HG03520 (cell line): ENCODE results near the gene PARVG.

Experiments
- ATAC-seq: cut with Tn5 transposase; IDR thresholded peaks from one replicate; pipeline ENCODE4 v1.9.1; 2021; ENCODE audit warnings: mild to moderate bottlenecking, moderate library complexity; ENCODE audit not compliant: unreplicated experiment

Gene PARVG

DNA sequence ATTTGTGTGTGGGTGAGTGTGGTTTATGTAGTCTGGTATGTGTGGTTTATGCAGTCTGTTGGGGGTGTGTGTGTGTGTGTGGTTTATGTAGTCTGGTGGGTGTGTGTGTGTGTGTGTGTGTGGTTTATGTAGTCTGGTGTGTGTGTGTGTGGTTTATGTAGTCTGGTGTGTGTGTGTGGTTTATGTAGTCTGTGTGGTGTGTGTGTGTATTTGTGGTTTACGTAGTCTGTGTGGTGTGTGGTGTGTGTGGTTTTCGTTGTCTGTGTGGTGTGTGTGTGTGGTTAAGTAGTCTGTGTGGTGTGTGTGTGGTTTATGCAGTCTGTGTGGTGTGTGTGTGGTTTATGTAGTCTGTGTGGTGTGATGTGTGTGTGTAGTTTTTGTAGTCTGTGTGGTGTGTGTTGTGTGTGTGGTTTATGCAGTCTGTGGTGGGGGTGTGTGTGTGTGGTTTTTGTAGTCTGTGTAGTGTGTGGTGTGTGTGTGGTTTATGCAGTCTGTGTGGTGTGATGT lies 26.2 kb upstream of the PARVG start:
- no peak for ATAC-seq

DNA sequence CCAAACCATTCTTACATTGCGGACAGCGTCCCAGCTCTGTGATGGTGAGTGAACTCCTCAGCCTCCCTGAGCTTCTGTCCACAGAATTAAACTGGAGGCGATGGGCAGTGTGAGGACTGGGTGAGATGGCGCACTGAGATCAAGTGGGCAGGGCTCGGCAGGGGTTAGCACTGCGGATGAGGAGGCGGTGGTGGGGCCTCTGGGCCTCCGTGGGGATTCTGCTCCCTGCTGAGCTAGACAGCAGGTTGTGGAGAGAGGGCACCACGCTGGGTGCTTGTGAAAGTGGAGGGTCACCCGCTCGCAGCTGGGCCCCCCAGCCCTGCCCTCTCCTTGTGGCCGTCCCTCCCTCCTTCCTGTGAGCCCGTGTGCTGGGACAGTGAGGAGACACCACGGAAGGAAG lies 25.6 kb upstream of the PARVG start:
- no peak for ATAC-seq

DNA sequence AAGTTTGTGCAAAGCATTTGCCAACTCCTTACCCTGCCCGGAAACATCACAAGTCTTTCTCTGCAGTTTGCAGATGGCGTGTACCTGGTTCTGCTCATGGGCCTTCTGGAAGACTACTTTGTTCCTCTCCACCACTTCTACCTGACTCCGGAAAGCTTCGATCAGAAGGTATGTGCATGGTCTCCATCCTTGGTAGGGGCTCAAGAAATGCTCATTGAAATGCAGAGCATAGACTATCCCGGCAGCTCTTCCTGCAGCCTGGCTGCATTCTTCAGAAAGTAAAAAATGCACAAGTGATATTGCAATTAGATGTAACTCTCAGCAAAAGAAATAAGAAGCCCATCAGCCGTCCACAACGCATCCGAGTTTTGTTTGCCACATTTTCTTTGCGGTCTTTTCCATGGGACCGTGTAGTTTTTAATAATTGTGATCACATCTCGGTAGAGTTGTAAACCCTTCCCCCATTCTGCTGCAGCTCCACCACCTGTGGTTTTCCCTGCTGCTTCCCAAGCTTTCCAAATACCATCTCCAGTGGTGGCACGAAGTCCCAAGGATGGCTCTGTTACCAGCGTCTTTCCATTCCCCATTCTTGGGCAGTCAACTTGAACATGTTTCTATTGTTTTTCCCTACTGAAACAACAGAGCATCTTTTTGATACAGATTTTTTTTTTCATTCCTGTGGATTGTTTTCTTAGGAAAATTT lies 22.7 kb upstream of the PARVG start:
- no peak for ATAC-seq

DNA sequence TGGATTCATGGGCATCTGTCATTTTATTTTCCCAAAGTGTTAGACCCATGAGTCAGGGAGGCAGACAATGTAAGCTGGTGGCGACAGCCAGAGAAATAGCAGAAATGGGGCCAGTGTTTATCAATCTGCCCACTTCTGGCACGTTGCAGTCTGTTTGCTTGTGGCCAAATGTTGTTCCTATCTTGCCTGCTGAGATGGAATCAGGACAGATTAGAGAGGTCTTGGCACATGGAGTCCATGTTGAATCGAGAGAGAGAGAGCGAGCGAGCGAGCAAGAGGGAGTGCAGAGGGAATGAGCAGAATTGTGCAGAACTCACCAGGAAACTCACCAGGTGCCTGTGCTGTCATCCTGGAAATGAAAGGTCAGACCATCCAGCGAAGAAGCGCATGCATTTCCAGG lies 21.9 kb upstream of the PARVG start:
- no peak for ATAC-seq

DNA sequence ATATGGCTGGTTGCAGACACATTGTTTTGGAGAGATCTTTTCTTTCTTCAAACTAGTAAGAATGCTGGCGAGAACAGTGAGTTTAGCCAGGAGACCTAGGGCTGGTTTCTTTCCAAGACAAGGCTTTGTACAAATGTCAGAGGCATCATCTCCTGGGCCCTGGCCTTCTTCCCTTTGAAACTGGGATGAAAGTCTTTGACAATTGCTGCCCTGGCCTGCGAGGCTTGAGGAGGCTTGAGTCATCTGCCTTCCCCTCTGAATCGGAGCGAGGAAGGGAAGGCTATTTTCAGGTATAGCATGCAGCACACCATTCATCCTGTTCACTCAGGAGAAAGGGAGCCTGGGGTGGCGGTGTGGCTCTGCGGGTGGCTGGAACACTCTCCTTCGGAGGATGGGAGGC lies 21.5 kb upstream of the PARVG start:
- ATAC-seq: no peak

DNA sequence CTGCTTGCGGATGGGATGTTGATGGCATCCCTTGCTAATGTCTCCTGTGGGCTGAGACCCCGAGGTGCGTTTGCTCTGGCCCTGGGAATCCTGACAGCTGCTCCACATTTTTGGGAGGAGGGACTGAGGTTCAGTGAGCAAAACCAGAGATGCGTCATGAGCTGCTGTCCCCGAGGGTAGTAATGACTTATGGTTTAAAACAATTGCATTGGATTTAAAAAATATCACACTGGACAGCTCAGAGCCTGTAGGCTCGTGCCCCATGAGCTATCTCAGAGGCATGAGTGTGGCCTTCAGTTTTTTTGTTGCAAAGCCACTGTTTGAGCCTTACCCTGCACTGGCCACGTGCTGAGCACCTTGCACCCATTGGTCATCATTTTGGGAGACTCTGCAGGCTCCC lies 20.9 kb upstream of the PARVG start:
- no peak for ATAC-seq

DNA sequence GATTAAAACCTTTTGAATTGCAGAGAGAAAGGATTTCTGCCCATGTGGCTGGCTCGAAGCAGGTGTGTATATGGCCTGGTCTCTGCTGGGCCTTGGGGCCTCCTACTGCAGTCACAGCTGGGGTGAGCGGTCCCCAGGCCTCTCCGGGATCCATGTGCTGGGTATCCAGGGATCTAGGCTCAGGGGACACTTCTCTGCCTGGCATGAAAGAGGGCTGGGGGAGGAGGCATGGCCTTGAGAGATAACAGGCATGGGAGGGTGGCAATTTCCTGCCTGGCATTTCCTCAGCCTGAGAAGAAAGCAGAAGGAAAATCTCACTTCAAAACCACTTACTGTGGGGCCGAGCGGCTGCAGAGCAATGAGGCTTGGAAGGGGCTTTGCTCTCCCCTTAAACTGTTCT lies 20.3 kb upstream of the PARVG start:
- no peak for ATAC-seq

DNA sequence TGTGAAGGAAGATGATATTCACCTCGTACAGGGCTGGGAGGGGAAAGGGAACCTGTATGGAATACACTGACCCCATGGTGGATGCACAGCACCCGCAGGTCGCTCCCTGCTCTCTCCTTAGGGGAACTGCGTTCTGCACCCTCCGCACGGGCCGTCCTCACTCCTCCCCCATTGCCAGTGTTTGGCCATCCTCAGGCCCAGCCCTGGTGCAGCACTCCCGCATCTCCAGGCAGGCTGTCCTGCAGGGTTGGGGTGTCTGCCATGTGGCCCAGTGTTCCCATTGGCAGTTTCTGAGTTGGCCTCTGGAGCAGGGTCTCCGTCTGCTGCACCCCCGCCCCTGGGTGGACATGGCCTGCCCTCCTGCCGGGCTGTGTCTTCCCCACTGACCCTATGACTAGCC lies 19.1 kb upstream of the PARVG start:
- ATAC-seq: no peak

DNA sequence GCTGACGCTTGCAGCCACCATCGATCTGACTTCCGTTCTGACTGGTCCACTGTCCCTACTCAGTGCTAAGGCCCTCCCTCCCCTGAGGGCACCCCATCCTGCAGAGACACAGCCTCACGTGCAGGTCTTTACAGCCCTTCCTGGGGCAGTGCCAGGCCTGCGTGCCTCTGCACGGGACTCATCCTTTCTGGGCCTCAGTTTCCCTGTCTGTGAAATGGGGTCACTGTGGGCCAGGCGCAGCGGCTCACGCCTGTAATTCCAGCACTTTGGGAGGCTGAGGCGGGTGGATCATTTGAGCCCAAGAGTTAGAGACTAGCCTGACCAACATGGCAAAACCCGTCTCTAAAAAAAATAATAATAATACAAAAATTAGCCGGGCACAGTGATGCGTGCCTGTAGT lies 17.8 kb upstream of the PARVG start:
- no peak for ATAC-seq

DNA sequence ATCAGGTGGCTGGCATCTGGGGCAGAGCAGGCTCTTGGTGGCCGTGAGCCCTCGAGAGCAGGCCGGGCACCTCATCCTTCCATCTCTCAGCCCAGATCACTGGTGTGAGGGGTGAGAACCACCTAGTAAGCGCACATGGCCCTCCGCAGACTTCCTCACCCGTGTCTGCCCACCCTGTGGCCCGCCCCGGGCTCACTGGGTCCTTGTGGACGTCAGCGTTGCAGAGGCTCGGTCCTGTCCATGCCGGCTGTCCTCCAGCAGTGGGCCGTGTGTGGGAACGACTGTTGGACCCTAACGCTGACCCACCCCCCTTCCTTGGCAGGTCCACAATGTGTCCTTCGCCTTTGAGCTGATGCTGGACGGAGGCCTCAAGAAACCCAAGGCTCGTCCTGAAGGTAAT lies 17.2 kb upstream of the PARVG start:
- no peak for ATAC-seq

DNA sequence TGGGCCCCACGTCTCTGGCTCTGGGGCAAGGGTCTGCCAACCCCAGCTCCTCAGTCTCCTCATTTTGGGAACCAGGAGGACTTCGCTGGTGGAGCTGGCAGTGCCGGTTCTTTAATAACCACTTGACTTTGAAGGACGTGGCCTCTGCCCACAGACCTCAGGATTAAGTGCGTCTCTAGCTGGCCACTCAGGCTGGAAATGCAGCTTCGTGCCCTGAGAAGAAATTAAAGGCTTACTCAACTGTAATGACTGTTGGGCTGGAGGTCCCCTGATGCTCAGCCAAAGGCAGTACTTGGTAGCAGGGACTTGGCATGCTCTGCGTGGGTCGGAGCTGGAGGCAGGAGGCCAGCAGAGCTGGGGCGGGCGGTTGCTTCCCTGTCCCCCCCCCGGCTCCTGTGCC lies 16.7 kb upstream of the PARVG start:
- no peak for ATAC-seq

DNA sequence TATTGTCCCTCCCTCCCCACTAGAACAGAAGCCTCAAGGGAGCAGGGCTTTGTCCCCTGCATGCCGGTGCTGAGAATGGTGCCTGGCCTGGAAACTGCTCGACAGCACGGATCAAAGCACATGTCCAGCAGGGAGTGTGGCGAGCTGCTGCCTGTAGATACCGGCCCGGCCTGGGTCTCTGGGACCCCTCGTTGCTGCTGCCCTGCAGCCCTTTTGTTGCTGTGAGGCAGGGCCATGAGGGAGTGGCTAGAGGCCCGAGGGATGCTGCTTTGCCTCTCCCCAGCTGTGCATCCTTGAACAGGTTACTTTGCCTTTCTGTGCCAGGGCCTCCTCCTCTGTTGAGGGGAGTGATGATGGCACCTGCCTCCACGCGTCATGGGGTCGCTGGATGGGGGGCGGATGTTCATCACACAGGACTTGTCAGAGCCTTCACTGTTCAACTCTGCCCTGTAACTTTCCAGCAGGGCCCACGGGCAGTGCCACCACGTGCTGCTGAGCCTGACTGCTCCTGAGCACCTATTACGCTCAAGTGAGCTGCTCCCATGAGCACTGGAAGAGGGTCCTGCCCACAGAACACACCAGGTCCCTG lies 15.3 kb upstream of the PARVG start:
- ATAC-seq: no peak

DNA sequence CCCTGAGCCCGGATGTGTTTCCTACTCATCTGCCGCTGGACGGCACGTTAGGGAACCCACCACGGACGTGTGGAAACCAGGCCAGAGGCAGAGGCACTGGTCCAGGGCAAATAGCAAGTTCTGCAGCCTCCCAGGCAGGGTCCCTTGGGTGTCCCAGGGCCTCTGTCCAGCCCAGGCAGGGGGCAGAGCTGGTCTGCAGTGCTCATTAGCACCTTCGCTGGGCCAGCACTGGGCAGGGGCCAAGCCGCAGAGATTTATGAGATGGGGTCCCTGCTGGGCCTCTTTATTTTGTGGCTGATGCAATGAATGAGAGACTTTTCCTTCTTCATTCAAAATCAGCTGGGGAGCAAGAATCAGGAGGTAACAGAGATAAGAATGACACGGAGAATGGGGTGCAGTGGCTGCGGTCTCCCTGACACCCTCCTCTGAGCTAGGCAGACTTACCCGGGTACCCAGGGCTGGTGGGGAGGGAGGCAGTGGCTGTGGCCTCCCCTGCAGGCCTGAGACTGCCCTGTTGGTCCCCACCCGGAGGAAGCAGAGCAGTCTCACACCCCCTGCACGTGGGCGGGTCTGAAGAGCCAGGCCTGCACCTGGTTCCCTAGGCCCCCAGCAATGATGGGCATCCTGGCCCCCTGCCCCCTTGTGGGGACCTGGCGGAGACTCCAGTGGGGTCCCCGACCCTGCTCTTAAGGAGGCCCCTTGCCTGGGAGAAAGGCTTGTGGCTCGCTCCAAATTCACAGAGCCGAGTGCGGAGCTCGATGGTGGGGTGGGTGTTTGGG lies 14.0 kb upstream of the PARVG start:
- no peak for ATAC-seq

DNA sequence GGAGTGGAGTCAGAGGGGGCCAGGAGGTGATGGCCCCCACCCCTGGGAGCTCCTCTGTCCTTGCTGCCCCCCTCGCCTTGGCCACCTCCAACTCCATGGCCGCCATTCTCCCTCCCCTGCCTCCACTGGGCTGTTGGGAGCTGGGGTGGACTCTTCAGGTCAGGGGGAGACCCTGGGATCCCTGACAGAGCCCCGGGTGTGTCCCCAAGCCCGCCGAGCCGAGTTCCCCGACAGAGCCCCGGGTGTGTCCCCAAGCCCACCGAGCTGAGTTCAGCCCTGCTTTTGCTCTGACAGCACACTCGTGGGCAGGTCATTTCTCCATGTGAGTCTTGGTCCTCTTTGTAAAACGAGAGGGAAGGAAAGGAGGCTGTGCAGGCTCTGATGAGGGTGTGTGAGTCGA lies 13.2 kb upstream of the PARVG start:
- no peak for ATAC-seq

DNA sequence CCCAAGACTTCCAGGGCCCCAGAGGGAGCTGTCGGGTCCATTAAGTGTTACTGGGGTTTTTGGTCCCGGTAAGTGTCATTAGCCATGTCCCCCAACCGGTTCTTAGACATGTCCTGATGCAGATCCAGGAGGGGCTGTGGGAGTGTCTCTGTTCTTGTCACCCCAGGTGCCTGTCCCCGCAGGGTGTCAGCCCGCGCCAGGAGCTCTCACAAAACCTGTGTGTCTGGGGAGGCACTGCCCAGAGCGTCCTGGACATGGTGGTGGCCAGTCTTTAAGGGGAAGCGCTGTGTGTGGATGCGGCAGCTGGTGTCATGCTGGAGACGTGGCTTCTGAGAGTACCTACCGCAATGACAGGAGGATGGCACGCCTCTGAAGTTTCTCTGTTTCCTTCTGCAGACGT lies 12.5 kb upstream of the PARVG start:
- ATAC-seq: no peak

DNA sequence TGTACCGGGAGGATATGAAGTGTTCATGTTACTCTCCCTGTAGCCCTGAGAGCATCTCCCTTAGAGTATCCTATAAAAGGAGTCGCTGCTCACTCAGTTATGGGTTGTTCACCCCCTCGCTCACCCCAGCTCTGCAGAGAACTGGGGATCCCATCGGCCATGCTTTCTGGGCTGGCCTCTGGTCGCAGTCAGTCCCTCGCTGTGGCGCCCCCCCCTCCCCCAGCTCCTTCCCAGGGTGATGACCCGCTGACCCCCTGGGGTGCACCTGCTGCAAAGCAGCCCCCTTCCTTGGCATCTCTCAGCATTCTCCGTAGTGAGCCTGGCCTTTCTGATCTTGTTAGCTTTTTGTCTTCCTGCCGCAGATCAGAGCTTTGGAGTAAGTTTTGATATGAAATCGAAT lies 10.3 kb upstream of the PARVG start:
- no peak for ATAC-seq

DNA sequence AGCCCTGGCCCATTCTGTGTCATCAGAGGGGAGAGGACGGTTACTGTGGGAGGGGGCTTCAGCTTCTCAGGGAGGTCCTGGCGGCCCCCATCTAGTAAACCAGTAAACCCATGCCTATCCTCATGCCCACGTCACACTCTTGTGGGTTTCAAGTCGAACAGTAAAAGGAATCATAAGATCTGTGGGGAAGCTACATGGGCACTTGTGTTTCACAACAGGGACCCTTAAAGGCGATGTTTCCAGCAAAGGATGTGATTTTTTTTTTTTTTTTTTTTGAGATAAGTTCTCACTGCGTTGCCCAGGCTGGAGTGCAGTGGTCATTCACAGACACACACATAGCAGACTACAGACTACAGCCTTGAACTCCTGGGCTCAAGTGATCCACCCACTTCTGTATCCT lies 9.2 kb upstream of the PARVG start:
- no peak for ATAC-seq

DNA sequence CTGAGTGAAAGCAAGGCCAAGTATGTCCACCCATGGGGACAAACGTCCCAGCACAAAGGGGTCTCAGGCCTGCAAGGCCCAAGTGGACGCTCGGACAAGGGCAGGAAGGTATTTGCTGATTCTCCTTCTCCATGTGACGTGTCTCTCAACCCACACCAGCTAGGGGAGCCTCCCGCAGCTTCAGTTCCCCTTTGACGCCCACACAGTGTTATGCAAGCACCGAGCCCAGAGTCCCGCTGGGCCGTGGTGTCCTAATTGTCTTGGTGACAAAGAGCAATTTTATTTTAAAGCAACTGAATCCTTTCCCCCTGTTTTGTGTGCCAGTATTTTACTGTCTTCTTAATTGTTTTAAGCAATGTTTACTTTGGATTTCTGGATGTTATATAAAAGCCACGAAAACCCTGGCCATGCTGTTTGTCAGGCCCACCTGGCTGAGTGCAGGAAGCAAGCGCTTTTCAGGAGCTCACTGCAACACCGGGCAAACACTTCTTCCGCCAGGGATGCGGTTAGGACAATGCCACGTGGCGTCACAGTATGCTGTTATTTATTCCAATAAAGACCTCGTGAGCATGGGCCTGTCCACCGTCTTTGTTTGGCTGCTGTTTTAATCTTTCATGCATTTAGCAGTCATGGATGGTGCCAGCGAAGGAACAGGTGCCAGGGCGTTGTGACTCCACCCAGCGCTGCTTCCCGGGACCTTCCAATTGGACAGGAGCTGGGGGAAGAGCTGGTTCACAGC lies 8.2 kb upstream of the PARVG start:
- no peak for ATAC-seq

DNA sequence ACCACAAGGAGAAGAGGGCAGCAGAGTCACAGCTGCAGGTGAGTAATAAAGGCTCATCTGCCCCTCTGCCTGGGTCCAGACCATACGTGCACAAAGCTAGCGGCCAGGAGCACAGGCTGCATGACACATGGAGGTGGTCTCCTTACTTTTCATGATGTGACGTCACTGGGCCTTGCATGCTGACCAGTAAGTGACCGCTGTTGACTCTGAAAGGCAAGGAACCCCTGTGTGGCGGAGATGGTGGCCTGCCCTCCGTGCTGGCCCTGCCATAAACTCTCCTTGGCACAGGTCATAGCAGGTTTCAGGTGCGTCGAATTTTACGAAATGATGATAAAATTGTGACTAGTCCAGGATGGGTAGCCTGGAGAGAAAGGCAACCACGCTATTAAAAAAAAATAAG lies 7.6 kb upstream of the PARVG start:
- no peak for ATAC-seq

DNA sequence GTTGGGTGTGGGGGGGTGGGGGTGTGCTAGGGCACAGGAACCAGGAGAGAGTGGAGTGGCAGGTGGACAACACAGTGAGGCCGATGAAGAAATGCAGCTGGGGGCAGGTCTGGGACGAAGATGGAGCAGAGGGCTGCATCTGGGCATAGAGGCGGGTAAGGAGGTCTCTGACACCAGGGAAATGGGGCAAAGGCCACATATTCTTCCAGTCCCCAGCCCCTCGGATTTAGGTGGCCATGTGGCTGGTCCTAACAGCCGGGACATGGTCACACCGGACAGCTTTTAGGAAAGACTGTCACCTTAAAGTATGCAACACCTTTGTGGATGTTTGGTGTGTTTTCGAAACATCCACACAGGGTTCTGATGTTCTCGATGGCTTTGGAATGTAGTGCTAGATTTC lies 5.0 kb upstream of the PARVG start:
- no peak for ATAC-seq

DNA sequence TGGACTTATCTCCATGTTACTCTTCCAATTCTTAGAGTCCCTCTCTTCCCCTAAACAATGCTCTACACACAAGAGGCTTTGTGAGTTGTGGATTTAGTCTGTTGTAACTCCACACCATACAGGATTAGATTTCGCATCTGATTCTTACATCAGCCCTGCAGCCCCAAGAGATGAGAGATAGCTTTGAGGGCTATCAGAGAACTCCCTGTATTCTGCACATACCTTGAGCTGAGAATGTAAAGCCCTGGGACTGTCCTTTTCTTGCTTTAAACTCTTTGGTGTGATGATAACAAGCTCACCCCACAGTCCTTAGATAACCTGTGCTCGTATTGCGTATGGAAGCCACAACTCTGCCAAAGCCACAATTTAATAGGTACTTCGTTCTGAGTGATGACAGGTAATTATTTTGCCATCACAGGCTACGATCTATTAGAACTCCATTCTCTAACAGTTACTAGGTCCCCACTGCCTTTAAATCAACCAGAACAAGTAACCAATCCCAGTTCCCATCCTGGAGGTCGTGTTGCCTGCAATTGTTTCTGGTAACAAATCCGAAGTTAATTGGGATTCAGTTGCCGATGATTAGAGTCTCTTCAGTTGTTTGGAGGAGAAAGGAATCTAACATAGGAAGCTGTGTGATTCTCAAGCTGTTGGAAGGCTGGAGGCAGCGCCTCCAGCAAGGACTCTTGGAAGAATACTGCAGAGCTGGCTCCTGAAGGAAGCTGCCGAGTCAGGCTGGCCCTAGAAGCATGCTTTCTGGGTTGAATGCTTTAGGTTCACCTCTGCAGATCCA lies 1.3 kb upstream of the PARVG start:
- no peak for ATAC-seq
